Activated naive CD8-positive, alpha-beta T cell treated with anti-CD3 and anti-CD28 coated beads, Interleukin-2, amount 10 ng/mL, durations not matched to agents 7 days and 5 days (primary cell): ENCODE measurements around the gene POP7. TPM values are rescaled to one million over a fixed set of nuclear protein-coding genes. Genes with fewer than 3 reads are reported as not detected.
"Not testable (repeated sequence)": the region's sequence is repeated elsewhere in the genome, so short reads cannot be mapped to it uniquely, and the experiment has no call there.

ENCODE experiments used
- ATAC-seq: fragments of 150-1000 bp; cut with Tn5 transposase; one replicate; pipeline ENCODE4 v1.10.0; 2021; ENCODE audit warnings: low read depth, moderate library complexity
- POLR2A ChIA-PET: fragments of 350-600 bp; sonication (Branson Sonifier 250); formaldehyde crosslinking; loops from one replicate; lab custom pipeline; 2021; ENCODE audit warnings: antibody characterized with exemption; lab: Charles Lee
- DNase-seq: peaks from one replicate; pipeline ENCODE4 v3.0.0; 2021
- H3K27ac Mint-ChIP-seq: one replicate; pipeline ENCODE4 v1.8.0; 2022; ENCODE audit warnings: mild to moderate bottlenecking, mixed read lengths
- H3K27me3 Mint-ChIP-seq: one replicate; pipeline ENCODE4 v1.8.0; 2022; ENCODE audit warnings: mild to moderate bottlenecking, moderate library complexity, mixed read lengths
- H3K36me3 Mint-ChIP-seq: one replicate; pipeline ENCODE4 v1.8.0; 2021; ENCODE audit warnings: mild to moderate bottlenecking, mixed read lengths
- H3K4me1 Mint-ChIP-seq: one replicate; pipeline ENCODE4 v1.8.0; 2021; ENCODE audit warnings: mixed read lengths
- H3K4me3 Mint-ChIP-seq: one replicate; pipeline ENCODE4 v1.8.0; 2022; ENCODE audit warnings: mild to moderate bottlenecking, moderate library complexity, mixed read lengths
- H3K9me3 Mint-ChIP-seq: one replicate; pipeline ENCODE4 v1.8.0; 2021; ENCODE audit warnings: mixed read lengths
- total RNA-seq, 2 experiments: library from RNA; stranded (reverse); gene quantifications; one replicate each; pipeline ENCODE4 v1.2.3, GENCODE V29; 2021

POP7 gene
- total RNA-seq, result 10 to 100 TPM; 29.6 to 32.8 TPM

- POLR2A ChIA-PET, result interaction anchor here (0.6 to 2.4 kb wide), 25 partner anchors 11 to 276 kb away, joined by 3 to 34 read pairs (median 6); partner anchors contain the start of genes FBXO24, GIGYF1, GNB2 and LRCH4
Observed at GRCh38 chr7:100705753-100706671, at the start of gene POP7. Gene POP7 (plus strand): TSS chr7:100706121. CDS start chr7:100706831, 710 bp downstream.

GRCh38 chr7:100662194-100662776 is 43.6 kb upstream of the POP7 start:
- H3K27me3 Mint-ChIP-seq, result peaks cover 23% of the 10 kb centered on the region
- DNase-seq, H3K27ac Mint-ChIP-seq, ATAC-seq, H3K4me3 Mint-ChIP-seq, H3K9me3 Mint-ChIP-seq, H3K36me3 Mint-ChIP-seq, H3K4me1 Mint-ChIP-seq, POLR2A ChIA-PET: not testable (repeated sequence)

More at GRCh38 chr7:100705753-100706671, at the start of gene POP7:
- Mint-ChIP-seq H3K4me1 (peaks cover 10% of the 10 kb centered on the region), H3K9me3 (no peaks in the 10 kb centered on the region), H3K4me3 (peak within 1 kb of the TSS; percentile 99), H3K36me3 (no peaks in the 10 kb centered on the region), H3K27me3 (peaks cover 2% of the 10 kb centered on the region), H3K27ac (peak within 1 kb of the TSS; percentile 98)
- ATAC-seq (peak; percentile 94), DNase-seq (peak; percentile 99)

GRCh38 chr7:100665168-100665726 is 40.7 kb upstream of the POP7 start:
- DNase-seq (no peak), ATAC-seq (no peak)
- H3K27ac Mint-ChIP-seq, result no peak overlapping the region
- peaks cover 8% of the 10 kb centered on the region for H3K27me3 Mint-ChIP-seq
- H3K9me3 Mint-ChIP-seq, result no peaks in the 10 kb centered on the region
- no peak overlapping the region for H3K4me3 Mint-ChIP-seq
- no peaks in the 10 kb centered on the region for H3K36me3 Mint-ChIP-seq
- peaks cover 5% of the 10 kb centered on the region for H3K4me1 Mint-ChIP-seq
- POLR2A ChIA-PET, result no interaction called here

- no peak for DNase-seq
- ATAC-seq, result no peak
- Mint-ChIP-seq H3K36me3 (no peaks in the 10 kb centered on the region), H3K27ac (no peak overlapping the region), H3K4me3 (no peak overlapping the region), H3K27me3 (peaks cover 13% of the 10 kb centered on the region), H3K4me1 (peaks cover 9% of the 10 kb centered on the region), H3K9me3 (no peaks in the 10 kb centered on the region)
- POLR2A ChIA-PET, result no interaction called here
Observed at GRCh38 chr7:100667331-100668068, 38.4 kb upstream of the POP7 start.

GRCh38 chr7:100668069-100668449 is 37.9 kb upstream of the POP7 start:
- no peak for DNase-seq
- no peak for ATAC-seq
- H3K9me3 Mint-ChIP-seq, result no peaks in the 10 kb centered on the region
- no peak overlapping the region for H3K27ac Mint-ChIP-seq
- peaks cover 9% of the 10 kb centered on the region for H3K4me1 Mint-ChIP-seq
- H3K36me3 Mint-ChIP-seq, result no peaks in the 10 kb centered on the region
- H3K27me3 Mint-ChIP-seq, result peaks cover 13% of the 10 kb centered on the region
- no peak overlapping the region for H3K4me3 Mint-ChIP-seq
- POLR2A ChIA-PET, result no interaction called here

GRCh38 chr7:100669106-100669505 is 36.8 kb upstream of the POP7 start:
- DNase-seq, H3K27ac Mint-ChIP-seq: not testable (repeated sequence)
- H3K27me3 Mint-ChIP-seq, result peaks cover 13% of the 10 kb centered on the region

GRCh38 chr7:100670074-100670473 is 35.8 kb upstream of the POP7 start:
- DNase-seq (no peak), ATAC-seq (no peak)
- no peak overlapping the region for H3K4me3 Mint-ChIP-seq
- no peaks in the 10 kb centered on the region for H3K9me3 Mint-ChIP-seq
- H3K36me3 Mint-ChIP-seq, result peaks cover 1% of the 10 kb centered on the region
- H3K4me1 Mint-ChIP-seq, result peaks cover 9% of the 10 kb centered on the region
- POLR2A ChIA-PET, result interaction anchor here (1.2 kb wide), 1 partner anchor 36 kb away, joined by 4 read pairs; the partner anchor contains the start of gene POP7
- H3K27ac Mint-ChIP-seq, result no peak overlapping the region
- H3K27me3 Mint-ChIP-seq, result peaks cover 13% of the 10 kb centered on the region

More at GRCh38 chr7:100669106-100669505, 36.8 kb upstream of the POP7 start:
- POLR2A ChIA-PET, H3K4me1 Mint-ChIP-seq, ATAC-seq, H3K36me3 Mint-ChIP-seq, H3K4me3 Mint-ChIP-seq, H3K9me3 Mint-ChIP-seq: not testable (repeated sequence)

GRCh38 chr7:100671353-100672327 is 34.3 kb upstream of the POP7 start:
- H3K27me3 Mint-ChIP-seq, result peaks cover 11% of the 10 kb centered on the region
- peaks cover 13% of the 10 kb centered on the region for H3K4me1 Mint-ChIP-seq
- H3K27ac Mint-ChIP-seq, result no peak overlapping the region
- DNase-seq, result no peak
- H3K36me3 Mint-ChIP-seq, result peaks cover 7% of the 10 kb centered on the region
- H3K4me3 Mint-ChIP-seq, result no peak overlapping the region
- POLR2A ChIA-PET, result interaction anchor here (1.6 kb wide), 2 partner anchors 37 to 39 kb away, joined by 13 read pairs; no protein-coding TSS in a partner anchor
- ATAC-seq, result no peak
- H3K9me3 Mint-ChIP-seq, result no peaks in the 10 kb centered on the region

GRCh38 chr7:100673302-100673941 is 32.5 kb upstream of the POP7 start, which contains the start of gene GNB2:
Gene GNB2 (plus strand): TSS chr7:100673740. CDS start chr7:100676266, 2,526 bp downstream.
- H3K4me1 Mint-ChIP-seq, result peaks cover 16% of the 10 kb centered on the region
- peaks cover 7% of the 10 kb centered on the region for H3K27me3 Mint-ChIP-seq
- peak within 1 kb of the TSS; percentile 98 for H3K4me3 Mint-ChIP-seq
- peak; percentile 64 for ATAC-seq
- peaks cover 14% of the 10 kb centered on the region for H3K36me3 Mint-ChIP-seq
- POLR2A ChIA-PET, result interaction anchor here (0.7 to 1.6 kb wide), 10 partner anchors 10 to 573 kb away, joined by 3 to 13 read pairs (median 6); partner anchors contain the start of genes GIGYF1, MEPCE, MOSPD3 and POP7
- DNase-seq, result peak; percentile 100
- H3K9me3 Mint-ChIP-seq, result no peaks in the 10 kb centered on the region
- peak within 1 kb of the TSS; percentile 95 for H3K27ac Mint-ChIP-seq

GRCh38 chr7:100673942-100674410 is 31.9 kb upstream of the POP7 start:
- ATAC-seq (no peak), DNase-seq (no peak)
- H3K27ac Mint-ChIP-seq, result peak overlapping the region; percentile 95
- POLR2A ChIA-PET, result interaction anchor here (1.5 to 5.2 kb wide), 4 partner anchors 32 to 89 kb away, joined by 7 to 41 read pairs (median 10); partner anchors contain the start of genes FBXO24, LRCH4 and POP7
- H3K36me3 Mint-ChIP-seq, result peaks cover 16% of the 10 kb centered on the region
- no peaks in the 10 kb centered on the region for H3K9me3 Mint-ChIP-seq
- peak overlapping the region; percentile 98 for H3K4me3 Mint-ChIP-seq
- peaks cover 7% of the 10 kb centered on the region for H3K27me3 Mint-ChIP-seq
- H3K4me1 Mint-ChIP-seq, result peaks cover 16% of the 10 kb centered on the region
